ENCODE results near the gene MAP7. TPM values are rescaled to one million over a fixed set of nuclear protein-coding genes. Genes with fewer than 3 reads are reported as not detected.

Gene MAP7
- polyA plus RNA-seq, 1 donor from 2014 or later: 5.1 TPM

DNA sequence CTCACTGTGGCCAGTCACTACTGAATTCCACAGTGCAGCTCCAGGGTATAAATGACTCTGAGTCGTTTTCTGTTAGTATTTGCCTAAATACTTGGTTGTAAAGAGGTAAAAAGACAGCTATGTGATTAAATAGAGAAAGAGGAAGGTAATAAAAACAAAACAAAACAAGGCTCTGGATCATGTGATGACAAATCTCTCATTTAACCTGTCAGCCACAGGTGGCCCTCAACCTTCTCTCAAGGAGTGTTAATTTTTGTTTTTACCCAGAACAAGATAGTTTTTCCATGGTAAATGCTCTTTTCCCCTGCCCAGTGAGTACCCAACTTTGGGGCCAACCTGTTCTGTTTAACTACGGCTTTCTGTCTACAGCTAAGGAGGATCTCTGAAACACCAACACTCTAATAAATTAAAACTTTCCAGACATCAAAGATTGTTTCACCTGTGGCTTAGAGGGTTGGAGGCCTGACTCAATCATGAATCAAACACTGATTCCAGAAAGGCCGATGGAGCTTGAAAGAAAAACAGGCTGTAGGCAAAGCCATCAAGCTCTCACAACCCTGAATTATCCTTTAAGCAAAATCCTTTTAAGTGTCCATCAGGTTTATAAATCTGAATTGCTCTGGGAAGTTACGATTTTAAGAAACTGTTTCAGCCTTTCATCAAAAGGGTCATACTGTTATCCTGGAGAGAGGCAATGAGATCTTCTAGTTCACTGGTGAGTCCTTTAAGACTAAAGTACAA lies 179.1 kb downstream of the MAP7 start:
- Histone ChIP-seq H2AFZ (ENCODE audit: low read depth, low read length) (no peak overlapping the region), H3K9me2 (ENCODE audit: insufficient read depth, low read length) (no peaks in the 10 kb centered on the region), H3K4me2 (ENCODE audit: low read length) (no peak overlapping the region), H3K9ac (ENCODE audit: low read length) (no peak overlapping the region), H3K27ac (ENCODE audit: low read length) (no peak overlapping the region), H3F3A (ENCODE audit: insufficient read depth, low read length, poor library complexity, severe bottlenecking) (no peaks in the 10 kb centered on the region), H3K9me3 (ENCODE audit: low read length) (no peaks in the 10 kb centered on the region), H3K79me2 (replicated peaks; ENCODE audit: insufficient read depth, low read length) (no peaks in the 10 kb centered on the region), H3K27me3 (ENCODE audit: insufficient read depth, low read depth, low read length) (no peaks in the 10 kb centered on the region), H4K20me1 (ENCODE audit: insufficient read depth) (no peaks in the 10 kb centered on the region), H3K4me3 (ENCODE audit: low read length) (no peak overlapping the region), H3K36me3 (ENCODE audit: insufficient read depth, low read length) (no peaks in the 10 kb centered on the region)
- TF ChIP-seq POLR2AphosphoS5 (IDR thresholded peaks at IDR 0.05) (no peak), EZH2 (IDR thresholded peaks at IDR 0.05; ENCODE audit: borderline replicate concordance, insufficient read depth, low read length, poor library complexity, severe bottlenecking) (no peak), TAF1 (IDR thresholded peaks at IDR 0.05; ENCODE audit: low read depth) (no peak), EP300 (conservative IDR thresholded peaks at IDR 0.05; ENCODE audit: poor library complexity, severe bottlenecking) (no peak), SMC3 (conservative IDR thresholded peaks at IDR 0.05; ENCODE audit: poor library complexity) (no peak), RAD21 (conservative IDR thresholded peaks at IDR 0.05) (no peak), MXI1 (conservative IDR thresholded peaks at IDR 0.05; ENCODE audit: poor library complexity, severe bottlenecking) (no peak)
- TF ChIP-seq, protein P1, sequence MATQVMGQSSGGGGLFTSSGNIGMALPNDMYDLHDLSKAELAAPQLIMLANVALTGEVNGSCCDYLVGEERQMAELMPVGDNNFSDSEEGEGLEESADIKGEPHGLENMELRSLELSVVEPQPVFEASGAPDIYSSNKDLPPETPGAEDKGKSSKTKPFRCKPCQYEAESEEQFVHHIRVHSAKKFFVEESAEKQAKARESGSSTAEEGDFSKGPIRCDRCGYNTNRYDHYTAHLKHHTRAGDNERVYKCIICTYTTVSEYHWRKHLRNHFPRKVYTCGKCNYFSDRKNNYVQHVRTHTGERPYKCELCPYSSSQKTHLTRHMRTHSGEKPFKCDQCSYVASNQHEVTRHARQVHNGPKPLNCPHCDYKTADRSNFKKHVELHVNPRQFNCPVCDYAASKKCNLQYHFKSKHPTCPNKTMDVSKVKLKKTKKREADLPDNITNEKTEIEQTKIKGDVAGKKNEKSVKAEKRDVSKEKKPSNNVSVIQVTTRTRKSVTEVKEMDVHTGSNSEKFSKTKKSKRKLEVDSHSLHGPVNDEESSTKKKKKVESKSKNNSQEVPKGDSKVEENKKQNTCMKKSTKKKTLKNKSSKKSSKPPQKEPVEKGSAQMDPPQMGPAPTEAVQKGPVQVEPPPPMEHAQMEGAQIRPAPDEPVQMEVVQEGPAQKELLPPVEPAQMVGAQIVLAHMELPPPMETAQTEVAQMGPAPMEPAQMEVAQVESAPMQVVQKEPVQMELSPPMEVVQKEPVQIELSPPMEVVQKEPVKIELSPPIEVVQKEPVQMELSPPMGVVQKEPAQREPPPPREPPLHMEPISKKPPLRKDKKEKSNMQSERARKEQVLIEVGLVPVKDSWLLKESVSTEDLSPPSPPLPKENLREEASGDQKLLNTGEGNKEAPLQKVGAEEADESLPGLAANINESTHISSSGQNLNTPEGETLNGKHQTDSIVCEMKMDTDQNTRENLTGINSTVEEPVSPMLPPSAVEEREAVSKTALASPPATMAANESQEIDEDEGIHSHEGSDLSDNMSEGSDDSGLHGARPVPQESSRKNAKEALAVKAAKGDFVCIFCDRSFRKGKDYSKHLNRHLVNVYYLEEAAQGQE (IDR thresholded peaks at IDR 0.05; ENCODE audit: borderline replicate concordance): no peak
- TF ChIP-seq, protein P2, sequence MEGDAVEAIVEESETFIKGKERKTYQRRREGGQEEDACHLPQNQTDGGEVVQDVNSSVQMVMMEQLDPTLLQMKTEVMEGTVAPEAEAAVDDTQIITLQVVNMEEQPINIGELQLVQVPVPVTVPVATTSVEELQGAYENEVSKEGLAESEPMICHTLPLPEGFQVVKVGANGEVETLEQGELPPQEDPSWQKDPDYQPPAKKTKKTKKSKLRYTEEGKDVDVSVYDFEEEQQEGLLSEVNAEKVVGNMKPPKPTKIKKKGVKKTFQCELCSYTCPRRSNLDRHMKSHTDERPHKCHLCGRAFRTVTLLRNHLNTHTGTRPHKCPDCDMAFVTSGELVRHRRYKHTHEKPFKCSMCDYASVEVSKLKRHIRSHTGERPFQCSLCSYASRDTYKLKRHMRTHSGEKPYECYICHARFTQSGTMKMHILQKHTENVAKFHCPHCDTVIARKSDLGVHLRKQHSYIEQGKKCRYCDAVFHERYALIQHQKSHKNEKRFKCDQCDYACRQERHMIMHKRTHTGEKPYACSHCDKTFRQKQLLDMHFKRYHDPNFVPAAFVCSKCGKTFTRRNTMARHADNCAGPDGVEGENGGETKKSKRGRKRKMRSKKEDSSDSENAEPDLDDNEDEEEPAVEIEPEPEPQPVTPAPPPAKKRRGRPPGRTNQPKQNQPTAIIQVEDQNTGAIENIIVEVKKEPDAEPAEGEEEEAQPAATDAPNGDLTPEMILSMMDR (IDR thresholded peaks at IDR 0.05; ENCODE audit: poor library complexity, severe bottlenecking): no peak

DNA sequence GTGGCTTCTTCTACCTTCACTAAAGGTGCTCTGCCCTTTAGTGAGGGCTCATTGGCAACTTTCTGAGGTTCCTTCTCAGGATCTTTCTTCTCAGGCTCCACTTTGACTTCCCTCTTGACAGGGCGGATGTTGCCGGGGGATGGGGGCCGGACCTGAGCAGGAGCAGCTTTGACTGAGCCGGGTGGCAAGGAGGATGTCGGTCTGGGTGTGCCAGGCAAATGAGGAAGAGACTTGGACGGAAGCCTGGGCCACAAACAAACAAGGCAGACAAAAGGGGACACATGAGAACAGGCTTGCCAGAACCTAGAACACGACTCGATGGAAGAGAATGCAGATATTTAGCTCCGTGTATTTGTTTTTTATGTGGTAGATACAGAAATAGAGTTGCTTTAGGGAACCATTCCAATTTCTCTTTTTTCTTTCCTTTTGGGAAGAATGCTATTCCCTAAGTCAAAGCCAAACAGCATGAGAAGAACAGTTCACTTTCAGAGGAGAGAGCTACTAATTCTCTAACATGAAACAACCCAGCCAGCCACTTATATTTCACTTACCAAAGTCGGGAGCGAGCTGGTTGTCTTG lies 184.4 kb downstream of the MAP7 start:
- Histone ChIP-seq H2AFZ (ENCODE audit: low read depth, low read length) (no peak overlapping the region), H3K4me2 (ENCODE audit: low read length) (no peak overlapping the region), H3F3A (ENCODE audit: insufficient read depth, low read length, poor library complexity, severe bottlenecking) (no peaks in the 10 kb centered on the region), H3K27ac (ENCODE audit: low read length) (no peak overlapping the region), H4K20me1 (ENCODE audit: insufficient read depth) (no peaks in the 10 kb centered on the region), H3K79me2 (replicated peaks; ENCODE audit: insufficient read depth, low read length) (no peaks in the 10 kb centered on the region), H3K4me3 (ENCODE audit: low read length) (no peak overlapping the region), H3K36me3 (ENCODE audit: insufficient read depth, low read length) (no peaks in the 10 kb centered on the region), H3K9me3 (ENCODE audit: low read length) (no peaks in the 10 kb centered on the region), H3K9ac (ENCODE audit: low read length) (no peak overlapping the region), H3K9me2 (ENCODE audit: insufficient read depth, low read length) (no peaks in the 10 kb centered on the region), H3K27me3 (ENCODE audit: insufficient read depth, low read depth, low read length) (no peaks in the 10 kb centered on the region)
- no peak for TF ChIP-seq MXI1 (conservative IDR thresholded peaks at IDR 0.05; ENCODE audit: poor library complexity, severe bottlenecking)
- TF ChIP-seq EZH2 (IDR thresholded peaks at IDR 0.05; ENCODE audit: borderline replicate concordance, insufficient read depth, low read length, poor library complexity, severe bottlenecking): no peak
- TF ChIP-seq TAF1 (IDR thresholded peaks at IDR 0.05; ENCODE audit: low read depth): no peak
- no peak for TF ChIP-seq POLR2AphosphoS5 (IDR thresholded peaks at IDR 0.05)
- TF ChIP-seq EP300 (conservative IDR thresholded peaks at IDR 0.05; ENCODE audit: poor library complexity, severe bottlenecking): no peak
- no peak for TF ChIP-seq SMC3 (conservative IDR thresholded peaks at IDR 0.05; ENCODE audit: poor library complexity)
- TF ChIP-seq, protein P1 (IDR thresholded peaks at IDR 0.05; ENCODE audit: borderline replicate concordance): no peak
- TF ChIP-seq RAD21 (conservative IDR thresholded peaks at IDR 0.05): no peak
- TF ChIP-seq, protein P2 (IDR thresholded peaks at IDR 0.05; ENCODE audit: poor library complexity, severe bottlenecking): no peak

Data from neural cell (in vitro differentiated cells).